ENCODE results near the gene MPG. TPM values are rescaled to one million over a fixed set of nuclear protein-coding genes. Genes with fewer than 3 reads are reported as not detected.

The MPG gene, protein sequence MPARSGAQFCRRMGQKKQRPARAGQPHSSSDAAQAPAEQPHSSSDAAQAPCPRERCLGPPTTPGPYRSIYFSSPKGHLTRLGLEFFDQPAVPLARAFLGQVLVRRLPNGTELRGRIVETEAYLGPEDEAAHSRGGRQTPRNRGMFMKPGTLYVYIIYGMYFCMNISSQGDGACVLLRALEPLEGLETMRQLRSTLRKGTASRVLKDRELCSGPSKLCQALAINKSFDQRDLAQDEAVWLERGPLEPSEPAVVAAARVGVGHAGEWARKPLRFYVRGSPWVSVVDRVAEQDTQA
- 232 and 246 TPM in 2 replicates for total RNA-seq

DNA sequence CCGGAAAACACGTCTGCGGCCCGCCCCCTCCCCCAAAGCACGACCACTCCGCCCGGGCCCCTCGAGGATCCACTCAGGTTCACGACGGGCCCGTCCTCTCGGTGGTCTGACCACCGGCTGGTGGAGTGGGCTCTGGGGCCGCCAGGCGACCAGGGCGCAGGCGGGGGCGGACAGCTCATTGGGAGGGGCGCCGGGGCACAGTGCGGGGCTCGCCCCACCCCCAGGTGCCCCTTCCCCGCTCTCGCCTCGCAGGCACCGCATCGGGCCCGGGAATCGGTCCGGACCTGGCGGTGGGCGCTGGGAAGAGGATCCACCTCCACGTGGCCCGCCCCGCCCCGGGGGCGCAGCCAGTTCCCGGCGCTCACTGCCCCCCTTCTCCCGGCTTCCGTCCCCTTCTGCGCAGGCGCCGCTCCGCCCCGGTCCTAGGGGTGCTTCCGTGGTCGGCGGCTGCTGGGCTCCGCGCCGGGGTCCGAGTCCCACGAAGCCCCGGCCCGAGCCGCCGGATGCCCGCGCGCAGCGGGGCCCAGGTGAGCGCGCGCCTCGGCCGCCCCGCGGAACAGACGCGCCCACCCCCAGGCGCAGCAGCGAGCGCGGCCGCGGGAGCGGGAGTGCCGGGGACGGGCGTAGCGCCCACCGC lies at the start of gene MPG:
TSS of gene MPG (plus strand) at position 419 of the 637 bp plus-strand sequence. CDS start at position 504, 85 bp downstream.

DNA sequence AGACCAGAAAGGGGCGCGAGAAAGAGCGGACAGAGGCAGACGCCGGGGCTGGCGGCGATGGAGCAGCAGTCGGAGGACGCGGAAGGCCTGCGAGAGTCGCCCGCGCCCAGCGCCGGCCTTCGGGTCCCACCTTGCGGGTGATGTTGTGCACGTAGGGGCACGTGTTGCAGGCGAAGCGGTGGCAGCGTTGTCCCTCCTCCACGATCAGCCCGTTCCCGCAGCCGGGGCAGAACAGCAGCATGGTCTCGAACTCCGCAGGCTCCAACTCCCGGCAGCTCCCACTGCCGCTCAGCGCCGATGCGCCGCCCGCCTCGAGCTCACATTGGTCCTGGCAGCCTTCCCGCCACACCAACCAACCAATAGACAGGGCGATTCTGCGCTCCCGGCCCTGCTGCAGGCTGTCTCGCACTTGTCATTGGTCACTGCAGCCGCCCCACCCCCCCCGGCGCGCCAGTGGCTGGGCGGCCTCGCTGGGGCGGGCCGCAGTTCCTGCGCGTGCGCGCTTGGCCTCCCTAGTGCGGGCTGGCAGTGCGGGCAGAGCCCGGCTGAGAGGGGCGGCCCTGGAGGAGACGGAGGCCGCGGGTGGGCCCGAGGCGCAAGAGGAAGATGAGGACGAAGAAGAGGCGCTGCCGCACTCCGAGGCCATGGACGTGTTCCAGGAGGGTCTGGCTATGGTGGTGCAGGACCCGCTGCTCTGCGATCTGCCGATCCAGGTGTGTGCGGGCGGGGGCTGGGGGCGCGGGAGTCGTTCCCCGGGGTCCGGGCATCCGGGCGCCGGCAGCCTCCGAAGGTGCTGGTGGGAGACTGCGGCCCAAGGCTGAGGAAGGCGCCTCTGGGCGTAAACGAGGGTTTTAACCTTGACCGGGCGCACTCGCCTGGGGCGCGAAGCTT lies 24.4 kb upstream of the MPG start, which contains the start of the genes POLR3K and SNRNP25:
TSS of gene POLR3K (minus strand) at position 263 of the 891 bp plus-strand sequence. CDS start at position 241, 22 bp downstream.
TSS of gene SNRNP25 (plus strand) at position 483 of the 891 bp plus-strand sequence. CDS start at position 672, 189 bp downstream.

DNA sequence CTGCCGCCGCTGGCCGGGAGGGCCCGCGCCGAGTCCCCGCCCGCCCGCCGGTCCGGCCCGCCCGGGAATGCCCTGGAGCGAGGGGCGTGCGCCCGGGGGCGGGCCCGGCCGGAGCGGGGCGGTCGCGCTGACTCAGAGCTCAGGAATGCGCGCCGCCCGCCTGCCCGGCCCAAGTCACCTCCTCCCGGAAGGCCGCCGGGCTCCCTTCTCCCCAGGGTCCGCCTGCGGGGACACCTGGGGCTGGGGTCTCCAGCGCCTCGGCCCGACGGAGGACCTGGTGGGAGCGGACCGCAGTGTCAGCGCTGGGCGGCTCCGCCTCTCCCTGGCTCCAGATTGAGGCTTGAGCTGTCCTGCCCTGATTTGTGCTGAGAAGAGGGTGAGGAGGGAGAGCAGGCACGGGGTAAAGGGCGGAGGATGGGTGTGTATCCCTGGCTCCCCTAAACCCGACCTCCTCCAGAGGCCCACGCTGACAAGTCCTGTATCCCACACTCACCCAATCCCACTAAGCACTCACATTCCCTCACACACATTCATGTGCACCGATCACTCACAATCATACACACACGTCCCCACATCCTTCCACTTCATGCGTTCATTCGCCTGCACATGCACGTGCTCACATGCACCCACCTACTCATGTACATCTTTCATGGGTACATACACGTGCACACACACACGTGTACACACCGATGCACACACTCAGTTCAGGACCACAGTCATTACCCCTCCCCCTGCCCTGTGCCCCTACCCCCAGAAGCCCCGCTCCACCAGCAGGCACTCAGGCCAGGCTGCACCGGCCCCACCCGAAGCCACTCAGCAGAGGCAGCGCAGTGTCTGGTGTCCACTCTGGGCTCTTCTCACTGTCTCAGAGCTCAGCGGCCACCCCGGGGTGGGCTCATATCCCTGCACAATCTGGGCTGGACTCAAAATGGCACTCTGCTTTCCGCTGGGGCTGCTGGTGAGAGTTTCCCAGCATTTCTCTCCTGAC lies 5.2 kb upstream of the MPG start, which contains the start of gene RHBDF1:
TSS of gene RHBDF1 (minus strand) at position 71 of the 988 bp plus-strand sequence. CDS start 7,616 bp downstream, outside the sequence.

Small RNA genes within 50 kb of the gene (small RNA-seq; reads per million reads assigned to genes)
- not detected for gene Z69720.2

Other genes starting within 250 kb of the MPG start
- 2.9 and 3.5 TPM in 2 replicates for gene POLR3K, start 24.6 kb upstream of the MPG start, total RNA-seq
- gene SNRNP25, start 24.4 kb upstream of the MPG start, total RNA-seq: 18.8 and 23.5 TPM in 2 replicates
- 36.4 and 44.4 TPM in 2 replicates for gene RHBDF1, start 5.6 kb upstream of the MPG start, total RNA-seq
- 14.0 and 21.7 TPM in 2 replicates for gene NPRL3, start 60.4 kb downstream of the MPG start, total RNA-seq
- not detected in 2 replicates for gene HBZ, start 74.4 kb downstream of the MPG start, total RNA-seq
- not detected in 2 replicates for gene HBM, start 87.8 kb downstream of the MPG start, total RNA-seq
- 0.73 TPM in 1 of 2 replicates, not detected in the other for gene HBA2, start 94.7 kb downstream of the MPG start, total RNA-seq
- not detected in 2 replicates for gene HBA1, start 98.5 kb downstream of the MPG start, total RNA-seq
- gene HBQ1, start 102.2 kb downstream of the MPG start, total RNA-seq: not detected in 2 replicates
- gene LUC7L, start 151.2 kb downstream of the MPG start, total RNA-seq: 35.6 and 43.8 TPM in 2 replicates
- gene FAM234A, start 156.6 kb downstream of the MPG start, total RNA-seq: 50.4 and 52.9 TPM in 2 replicates
- gene RGS11, start 197.7 kb downstream of the MPG start, total RNA-seq: 0.98 and 2.6 TPM in 2 replicates
- gene ARHGDIG, start 202.4 kb downstream of the MPG start, total RNA-seq: 0.37 TPM in 1 of 2 replicates, not detected in the other
- 0.20 TPM in 1 of 2 replicates, not detected in the other for gene PDIA2, start 204.9 kb downstream of the MPG start, total RNA-seq